ENCODE data around the gene EPHA10.

DNA sequence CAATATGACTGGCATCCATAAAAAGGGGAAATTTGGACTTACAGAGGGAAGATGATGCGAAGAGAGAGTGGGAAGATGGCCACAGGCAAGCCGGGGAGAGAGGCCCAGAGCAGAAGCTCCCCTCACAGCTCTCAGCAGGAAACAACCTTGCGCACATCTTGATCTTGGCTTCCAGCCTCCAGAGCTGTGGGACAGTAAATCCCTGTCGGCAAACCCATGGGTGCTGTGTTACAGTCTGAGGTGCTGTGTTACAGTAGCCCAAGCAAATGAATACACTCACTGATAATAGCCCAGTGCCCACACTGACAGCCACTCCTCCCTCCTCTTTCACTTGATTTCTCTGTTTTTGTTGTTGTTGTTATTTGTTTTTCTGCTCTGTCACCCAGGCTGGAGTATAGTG is 50.2 kb downstream of the EPHA10 start:
- TF ChIP-seq POLR2A (IDR thresholded peaks at IDR 0.05; ENCODE audit: low read length) (no peak), HDAC2 (IDR thresholded peaks at IDR 0.05) (no peak), CEBPB (IDR thresholded peaks at IDR 0.05) (no peak), CTCF (IDR thresholded peaks at IDR 0.05) (no peak), BHLHE40 (IDR thresholded peaks at IDR 0.05; ENCODE audit: low read depth, low read length) (no peak)
